HL-60/S4 (cell line): ENCODE results near the gene SVOPL.
"Not testable (repeated sequence)": the region's sequence is repeated elsewhere in the genome, so short reads cannot be mapped to it uniquely, and the experiment has no call there.

Source experiments
- in situ Hi-C: fragments of 300-500 bp; cut with MboI; formaldehyde crosslinking; loops from 2 replicates; pipeline ENCODE4 v1.14.3; 2022; ENCODE audit warnings: low sequenced_read_pairs

The SVOPL gene

GRCh38 chr7:138701537-138701923 lies 368 bp upstream of the SVOPL start:
- in situ Hi-C loops: no loop called here

- in situ Hi-C loops: no loop called here
These were observed 1.5 kb downstream of the SVOPL start for GRCh38 chr7:138699661-138700060.

DNA sequence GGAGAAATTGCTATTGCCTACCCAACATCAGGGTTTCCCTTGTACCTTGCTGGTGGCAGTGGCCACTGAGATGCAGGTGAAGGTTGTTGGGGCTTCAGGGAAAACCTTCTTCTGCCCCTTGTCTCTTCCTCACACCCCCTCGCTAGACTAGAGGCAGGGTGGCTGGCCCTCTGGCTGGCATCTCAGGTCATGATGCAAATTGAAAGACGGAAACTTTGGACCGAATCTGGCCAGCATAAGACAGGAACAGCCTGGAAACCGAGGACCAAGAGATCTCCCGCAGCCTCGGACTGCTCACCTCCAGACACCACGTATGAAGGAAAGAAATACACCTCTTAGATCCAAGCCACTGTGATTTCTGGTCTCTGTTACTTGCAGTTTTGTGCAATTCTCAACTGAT lies 2.9 kb downstream of the SVOPL start:
- in situ Hi-C loops: no loop called here

GRCh38 chr7:138697535-138698182 lies 3.5 kb downstream of the SVOPL start:
- in situ Hi-C loops: no loop called here

- in situ Hi-C loops: not testable (repeated sequence)
These were observed 5.4 kb downstream of the SVOPL start for GRCh38 chr7:138695776-138696175.

DNA sequence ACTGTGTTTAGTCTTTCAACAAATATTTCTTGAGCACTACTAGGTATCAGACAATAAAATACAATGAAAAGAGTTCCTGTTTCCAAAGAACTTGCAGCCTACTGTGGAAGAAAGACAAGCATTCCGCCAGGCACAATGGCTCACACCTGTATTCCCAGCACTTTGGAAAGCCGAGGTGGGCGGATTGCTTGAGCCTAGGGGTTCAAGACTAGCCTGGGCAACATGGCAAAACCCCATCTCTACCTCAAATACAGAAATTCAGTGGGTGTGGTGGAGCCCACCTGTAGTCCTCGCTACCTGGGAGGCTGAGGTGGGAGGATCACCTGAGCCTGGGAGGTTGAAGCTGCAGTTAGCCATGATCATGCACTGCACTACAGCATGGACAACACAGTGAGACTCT lies 6.1 kb downstream of the SVOPL start:
- in situ Hi-C loops: no loop called here

GRCh38 chr7:138691178-138691577 lies 10.0 kb downstream of the SVOPL start:
- in situ Hi-C loops: no loop called here

DNA sequence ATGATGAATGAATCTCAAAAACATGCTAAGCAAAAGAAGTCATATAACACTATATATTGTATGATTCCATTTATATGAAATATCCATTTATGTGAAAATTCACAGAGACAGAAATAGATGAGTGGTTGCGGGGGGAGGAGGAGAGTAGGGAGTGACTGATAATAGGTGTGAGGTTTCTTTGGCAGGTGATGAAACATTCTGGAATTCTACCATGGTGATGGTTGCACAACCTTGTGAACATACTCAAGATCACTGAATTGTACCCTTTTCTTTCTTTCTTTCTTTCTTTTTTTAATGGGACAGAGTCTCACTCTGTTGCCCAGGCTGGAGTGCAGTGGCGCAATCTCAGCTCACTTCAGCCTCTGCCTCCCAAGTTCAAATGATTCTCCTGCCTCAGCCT lies 10.7 kb downstream of the SVOPL start:
- in situ Hi-C loops: no loop called here

DNA sequence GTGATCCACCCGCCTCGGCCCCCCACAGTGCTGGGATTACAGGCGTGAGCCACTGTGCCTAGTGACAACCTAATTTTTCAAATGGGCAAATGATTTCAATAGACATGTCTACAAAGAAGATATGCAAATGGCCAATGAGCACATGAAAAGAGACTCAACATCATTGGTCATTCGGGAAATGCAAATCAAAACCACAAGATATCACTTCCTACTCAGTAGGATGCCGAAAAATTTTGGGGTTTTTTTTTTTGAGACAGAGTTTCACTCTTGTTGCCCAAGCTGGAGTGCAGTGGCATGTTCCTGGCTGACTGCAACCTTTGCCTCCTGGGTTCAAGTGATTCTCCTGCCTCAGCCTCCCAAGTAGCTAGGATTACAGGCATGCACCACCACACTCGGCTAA lies 13.1 kb downstream of the SVOPL start:
- in situ Hi-C loops: not testable (repeated sequence)

GRCh38 chr7:138684340-138684739 lies 16.8 kb downstream of the SVOPL start:
- in situ Hi-C loops: no loop called here

- in situ Hi-C loops: no loop called here
These were observed 21.4 kb downstream of the SVOPL start for GRCh38 chr7:138679793-138680192.

DNA sequence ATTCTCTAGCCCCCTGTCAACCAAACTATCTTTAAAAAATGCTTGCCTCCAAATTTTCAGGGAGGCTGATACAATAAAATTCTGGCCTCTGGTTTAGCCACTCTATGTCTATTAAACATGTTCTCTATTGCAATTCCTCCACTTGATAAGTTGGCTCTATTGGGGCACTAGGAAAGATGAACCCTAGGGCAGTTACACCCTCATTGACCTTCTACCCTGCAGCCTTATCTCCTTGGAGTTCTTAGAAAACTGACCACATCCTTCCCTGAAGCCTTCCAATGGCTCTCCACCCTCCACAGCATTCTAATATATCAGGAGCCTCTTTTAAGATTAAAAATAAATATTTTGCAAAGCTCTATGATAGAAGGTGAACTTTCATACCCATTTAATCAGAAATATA lies 30.6 kb downstream of the SVOPL start:
- in situ Hi-C loops: no loop called here

DNA sequence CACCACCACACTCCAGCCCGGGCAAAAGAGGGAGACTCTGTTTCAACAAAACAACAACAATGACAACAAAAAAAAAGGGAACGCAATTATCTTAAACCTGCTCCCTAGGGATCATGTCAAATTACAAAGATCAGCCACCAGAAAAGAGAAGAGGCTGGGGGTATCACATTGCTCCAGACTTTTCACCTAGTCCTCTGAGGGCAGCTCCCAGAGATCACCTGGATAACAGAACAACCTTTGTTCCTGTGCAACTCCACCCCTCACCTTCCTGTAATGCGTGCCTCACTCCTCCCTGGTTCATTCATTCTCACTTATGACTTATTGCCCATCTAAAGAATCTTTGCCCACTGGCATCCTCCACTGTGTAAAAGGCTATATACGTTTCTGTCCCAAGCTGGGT lies 31.8 kb downstream of the SVOPL start:
- in situ Hi-C loops: no loop called here

DNA sequence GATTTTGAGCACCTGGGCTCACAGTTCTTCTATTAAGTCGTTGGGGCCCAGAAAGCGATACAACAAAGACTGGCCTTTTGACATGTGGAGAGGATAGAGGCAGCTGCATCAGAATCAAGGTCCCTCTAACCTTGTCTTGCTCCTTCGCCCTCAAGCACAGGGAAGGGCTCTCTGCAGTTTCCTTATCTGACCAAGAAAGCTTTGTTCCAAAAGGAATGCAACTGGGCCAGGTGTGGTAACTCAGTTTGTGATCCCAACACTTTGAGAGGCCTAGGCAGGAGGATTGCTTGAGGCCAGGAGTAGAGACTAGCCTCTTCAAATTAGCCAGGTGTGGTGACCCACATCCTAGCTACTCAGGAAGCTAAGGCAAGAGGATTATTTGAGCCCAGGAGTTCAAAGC lies 32.2 kb downstream of the SVOPL start:
- in situ Hi-C loops: no loop called here

GRCh38 chr7:138668229-138668596 lies 32.9 kb downstream of the SVOPL start:
- in situ Hi-C loops: no loop called here

GRCh38 chr7:138667535-138668228 lies 33.5 kb downstream of the SVOPL start:
- in situ Hi-C loops: no loop called here

- in situ Hi-C loops: no loop called here
These were observed 34.8 kb downstream of the SVOPL start for GRCh38 chr7:138666385-138666784.

DNA sequence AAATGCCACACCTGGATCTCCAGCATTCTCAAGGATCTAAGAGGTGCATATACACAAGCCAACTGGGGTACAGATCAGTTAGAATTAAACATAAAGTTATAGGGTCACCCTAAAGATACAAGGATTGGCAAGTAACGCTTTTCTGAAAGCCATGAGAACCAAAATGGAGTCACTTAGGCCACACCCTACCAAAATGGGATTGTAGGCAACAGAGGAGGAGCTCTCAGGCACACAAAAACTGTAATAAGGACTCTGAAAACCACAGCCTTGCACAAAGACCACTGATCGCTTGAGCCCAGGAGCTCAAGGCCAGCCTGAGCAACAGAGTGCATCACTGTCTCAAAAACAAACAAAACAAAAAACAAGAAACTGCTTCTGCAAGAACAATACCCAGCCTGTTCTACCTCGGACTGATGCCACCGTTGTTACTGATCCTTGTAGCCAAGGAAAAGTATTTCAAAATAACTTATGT lies 35.5 kb downstream of the SVOPL start:
- in situ Hi-C loops: no loop called here

DNA sequence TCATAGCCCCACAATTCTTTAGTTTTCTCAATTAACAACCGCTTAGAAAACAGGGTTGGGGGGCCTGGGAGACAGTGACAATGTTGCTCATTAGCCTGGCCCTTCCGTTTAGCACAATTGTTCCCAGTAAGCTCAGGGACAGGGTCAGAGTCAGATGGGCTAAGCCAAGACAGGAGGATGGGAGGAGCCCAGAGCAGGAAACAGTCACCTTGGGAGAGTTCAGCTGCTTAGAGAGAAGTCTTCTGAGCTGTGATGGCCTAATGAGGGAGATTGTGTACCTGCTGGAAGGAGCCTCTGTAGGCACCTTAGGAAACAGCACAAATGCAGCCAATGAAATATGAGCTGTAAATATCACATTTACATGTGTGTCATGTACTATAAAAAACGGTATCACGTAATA lies 35.9 kb downstream of the SVOPL start:
- in situ Hi-C loops: no loop called here

GRCh38 chr7:138663725-138664710 lies 37.1 kb downstream of the SVOPL start:
- in situ Hi-C loops: no loop called here

DNA sequence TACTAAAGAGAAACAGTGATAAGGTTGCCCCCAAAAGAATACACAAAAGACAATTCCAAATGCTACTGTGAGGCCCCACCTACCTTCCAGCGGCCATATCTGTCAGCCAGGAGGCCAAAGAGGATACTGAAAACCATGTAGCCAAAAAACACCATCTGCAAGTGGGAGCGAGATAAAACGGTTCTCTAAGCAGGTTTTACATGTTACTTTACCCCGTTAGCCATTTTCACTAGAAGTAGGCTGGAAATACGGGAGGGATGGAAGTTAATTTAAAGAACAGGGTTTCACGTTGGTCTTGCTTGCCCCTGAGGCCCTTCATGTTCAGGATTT lies 38.2 kb downstream of the SVOPL start:
- in situ Hi-C loops: no loop called here
